ENCODE measurements around the gene RAD50. TPM values are rescaled to one million over a fixed set of nuclear protein-coding genes. Genes with fewer than 3 reads are reported as not detected.

RAD50 gene
- total RNA-seq, 4 donors from 2014 or later, result 21.7 to 37.1 (median 24.6) TPM

- intact Hi-C loops (cut with DNase I; ENCODE audit: low total_unique reads), result no loop called here
- DNase-seq (ENCODE audit: low spot score in 2 of 2), result no peak
- no peak overlapping the region for H3K4me3 ChIP-seq (ENCODE audit: low read depth, poor library complexity, severe bottlenecking)
- no peak for TF ChIP-seq CTCF (IDR thresholded peaks at IDR 0.05)
- TF ChIP-seq POLR2A (IDR thresholded peaks at IDR 0.05), result no peak
- 71 to 89% methylated on average over 8 of the region's 8 CpGs for WGBS, 2 donors
Observed at GRCh38 chr5:132680780-132681475, 124.2 kb downstream of the RAD50 start.

GRCh38 chr5:132681476-132681831 is 124.7 kb downstream of the RAD50 start:
- DNase-seq (ENCODE audit: low spot score in 2 of 2), result no peak
- H3K4me3 ChIP-seq (ENCODE audit: low read depth, poor library complexity, severe bottlenecking), result no peak overlapping the region
- intact Hi-C loops (cut with DNase I; ENCODE audit: low total_unique reads), result no loop called here
- TF ChIP-seq POLR2A (IDR thresholded peaks at IDR 0.05), result no peak
- no peak for TF ChIP-seq CTCF (IDR thresholded peaks at IDR 0.05)
- 85 to 90% methylated on average over 2 of the region's 2 CpGs for WGBS, 2 donors

- intact Hi-C loops (cut with DNase I; ENCODE audit: low total_unique reads), result no loop called here
- H3K4me3 ChIP-seq (ENCODE audit: low read depth, poor library complexity, severe bottlenecking), result no peak overlapping the region
- 90 to 97% methylated on average over 4 of the region's 4 CpGs for WGBS, 2 donors
- TF ChIP-seq CTCF (IDR thresholded peaks at IDR 0.05), result no peak
- DNase-seq (ENCODE audit: low spot score in 2 of 2), result no peak
Observed at GRCh38 chr5:132681983-132682382, 125.2 kb downstream of the RAD50 start.

- H3K4me3 ChIP-seq (ENCODE audit: low read depth, poor library complexity, severe bottlenecking), result no peak overlapping the region
- 72 to 76% methylated on average over 6 of the region's 6 CpGs for WGBS, 2 donors
- intact Hi-C loops (cut with DNase I; ENCODE audit: low total_unique reads), result no loop called here
- no peak for DNase-seq (ENCODE audit: low spot score in 2 of 2)
- no peak for TF ChIP-seq CTCF (IDR thresholded peaks at IDR 0.05)
- no peak for TF ChIP-seq POLR2A (IDR thresholded peaks at IDR 0.05)
Observed at GRCh38 chr5:132684491-132684890, 127.7 kb downstream of the RAD50 start.

GRCh38 chr5:132684922-132685720 is 128.3 kb downstream of the RAD50 start:
- 88 to 92% methylated on average over 12 of the region's 12 CpGs for WGBS, 2 donors
- DNase-seq (ENCODE audit: low spot score in 2 of 2), result no peak
- no peak for TF ChIP-seq POLR2A (IDR thresholded peaks at IDR 0.05)
- TF ChIP-seq CTCF (IDR thresholded peaks at IDR 0.05), result no peak
- intact Hi-C loops (cut with DNase I; ENCODE audit: low total_unique reads), result no loop called here
- H3K4me3 ChIP-seq (ENCODE audit: low read depth, poor library complexity, severe bottlenecking), result no peak overlapping the region
